ENCODE results near the gene TNNT3.

- TF ChIP-seq CTCF (IDR thresholded peaks at IDR 0.05) (no peak), POLR2A (IDR thresholded peaks at IDR 0.05) (no peak)
These were observed 16.7 kb downstream of the TNNT3 start for GRCh38 chr11:1936072-1936780.

All from testis (tissue), 2 donors.